ENCODE measurements around the gene NEUROD2. TPM values are rescaled to one million over a fixed set of nuclear protein-coding genes. Genes with fewer than 3 reads are reported as not detected.

NEUROD2 gene
- total RNA-seq, 1 donor from 2014 or later = not detected

DNA sequence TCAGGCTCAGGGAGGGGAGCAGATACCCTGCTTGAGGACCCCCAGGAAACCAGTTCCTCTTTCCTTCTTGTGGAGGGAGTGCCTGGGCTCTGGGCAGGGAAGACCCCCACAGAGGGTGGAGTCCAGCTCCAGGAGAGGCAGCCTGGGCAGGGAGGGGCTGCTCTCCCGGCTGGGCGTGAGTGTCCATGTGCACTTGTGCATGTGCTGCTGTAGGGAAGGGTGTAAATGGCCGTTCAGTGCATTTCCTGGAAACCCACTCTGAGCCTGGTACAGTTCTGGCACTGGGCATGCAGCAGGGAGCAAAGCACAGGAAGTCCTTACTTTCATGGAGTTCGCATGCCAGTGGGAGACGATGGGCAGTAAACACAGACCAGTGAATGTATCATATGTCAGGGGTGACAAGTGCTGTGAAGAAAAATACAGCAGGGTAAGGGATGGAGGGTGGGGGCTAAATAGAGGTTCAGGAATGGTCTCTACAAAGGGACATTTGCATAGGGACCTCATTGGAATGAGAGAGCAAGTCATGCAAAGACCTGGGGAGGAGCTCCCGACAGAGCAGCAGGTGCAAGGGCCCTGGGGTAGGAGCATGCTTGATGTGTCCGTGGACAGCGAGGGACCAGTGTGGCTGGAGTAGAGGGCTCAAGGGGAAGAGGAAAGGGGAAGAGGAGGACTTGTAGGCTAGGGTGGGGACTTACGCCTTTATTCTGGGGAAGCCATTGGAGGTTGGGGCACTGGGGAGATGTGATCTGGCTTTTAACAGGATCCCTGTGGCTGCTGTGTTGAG, 34.8 kb upstream of the NEUROD2 start:
- H3K27me3 ChIP-seq (ENCODE audit: control insufficient read depth, insufficient read depth, low read length) = no peaks in the 10 kb centered on the region
- no peak for DNase-seq (ENCODE audit: low read depth)
- no peaks in the 10 kb centered on the region for H3K36me3 ChIP-seq (ENCODE audit: control insufficient read depth, insufficient read depth, low read length)
- TF ChIP-seq, protein P1, sequence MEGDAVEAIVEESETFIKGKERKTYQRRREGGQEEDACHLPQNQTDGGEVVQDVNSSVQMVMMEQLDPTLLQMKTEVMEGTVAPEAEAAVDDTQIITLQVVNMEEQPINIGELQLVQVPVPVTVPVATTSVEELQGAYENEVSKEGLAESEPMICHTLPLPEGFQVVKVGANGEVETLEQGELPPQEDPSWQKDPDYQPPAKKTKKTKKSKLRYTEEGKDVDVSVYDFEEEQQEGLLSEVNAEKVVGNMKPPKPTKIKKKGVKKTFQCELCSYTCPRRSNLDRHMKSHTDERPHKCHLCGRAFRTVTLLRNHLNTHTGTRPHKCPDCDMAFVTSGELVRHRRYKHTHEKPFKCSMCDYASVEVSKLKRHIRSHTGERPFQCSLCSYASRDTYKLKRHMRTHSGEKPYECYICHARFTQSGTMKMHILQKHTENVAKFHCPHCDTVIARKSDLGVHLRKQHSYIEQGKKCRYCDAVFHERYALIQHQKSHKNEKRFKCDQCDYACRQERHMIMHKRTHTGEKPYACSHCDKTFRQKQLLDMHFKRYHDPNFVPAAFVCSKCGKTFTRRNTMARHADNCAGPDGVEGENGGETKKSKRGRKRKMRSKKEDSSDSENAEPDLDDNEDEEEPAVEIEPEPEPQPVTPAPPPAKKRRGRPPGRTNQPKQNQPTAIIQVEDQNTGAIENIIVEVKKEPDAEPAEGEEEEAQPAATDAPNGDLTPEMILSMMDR (IDR thresholded peaks at IDR 0.05; ENCODE audit: insufficient read depth, low read length, poor library complexity, severe bottlenecking) = no peak
- H3K4me3 ChIP-seq (ENCODE audit: low read depth, low read length) = no peak overlapping the region

- Histone ChIP-seq H3K4me3 (ENCODE audit: low read depth, low read length) (no peak overlapping the region), H3K27me3 (ENCODE audit: control insufficient read depth, insufficient read depth, low read length) (no peaks in the 10 kb centered on the region), H3K36me3 (ENCODE audit: control insufficient read depth, insufficient read depth, low read length) (no peaks in the 10 kb centered on the region)
- TF ChIP-seq, protein P1 (IDR thresholded peaks at IDR 0.05; ENCODE audit: insufficient read depth, low read length, poor library complexity, severe bottlenecking) = no peak
- no peak for DNase-seq (ENCODE audit: low read depth)
Measured at GRCh38 chr17:39641883-39642282, 34.2 kb upstream of the NEUROD2 start.

GRCh38 chr17:39641097-39641496, 33.4 kb upstream of the NEUROD2 start:
- TF ChIP-seq, protein P1 (IDR thresholded peaks at IDR 0.05; ENCODE audit: insufficient read depth, low read length, poor library complexity, severe bottlenecking) = no peak
- DNase-seq (ENCODE audit: low read depth) = no peak
- no peak overlapping the region for H3K4me3 ChIP-seq (ENCODE audit: low read depth, low read length)
- no peaks in the 10 kb centered on the region for H3K36me3 ChIP-seq (ENCODE audit: control insufficient read depth, insufficient read depth, low read length)
- H3K27me3 ChIP-seq (ENCODE audit: control insufficient read depth, insufficient read depth, low read length) = no peaks in the 10 kb centered on the region

GRCh38 chr17:39640591-39641031, 32.9 kb upstream of the NEUROD2 start:
- Histone ChIP-seq H3K36me3 (ENCODE audit: control insufficient read depth, insufficient read depth, low read length) (no peaks in the 10 kb centered on the region), H3K27me3 (ENCODE audit: control insufficient read depth, insufficient read depth, low read length) (no peaks in the 10 kb centered on the region), H3K4me3 (ENCODE audit: low read depth, low read length) (no peak overlapping the region)
- no peak for DNase-seq (ENCODE audit: low read depth)
- TF ChIP-seq, protein P1 (IDR thresholded peaks at IDR 0.05; ENCODE audit: insufficient read depth, low read length, poor library complexity, severe bottlenecking) = no peak

DNA sequence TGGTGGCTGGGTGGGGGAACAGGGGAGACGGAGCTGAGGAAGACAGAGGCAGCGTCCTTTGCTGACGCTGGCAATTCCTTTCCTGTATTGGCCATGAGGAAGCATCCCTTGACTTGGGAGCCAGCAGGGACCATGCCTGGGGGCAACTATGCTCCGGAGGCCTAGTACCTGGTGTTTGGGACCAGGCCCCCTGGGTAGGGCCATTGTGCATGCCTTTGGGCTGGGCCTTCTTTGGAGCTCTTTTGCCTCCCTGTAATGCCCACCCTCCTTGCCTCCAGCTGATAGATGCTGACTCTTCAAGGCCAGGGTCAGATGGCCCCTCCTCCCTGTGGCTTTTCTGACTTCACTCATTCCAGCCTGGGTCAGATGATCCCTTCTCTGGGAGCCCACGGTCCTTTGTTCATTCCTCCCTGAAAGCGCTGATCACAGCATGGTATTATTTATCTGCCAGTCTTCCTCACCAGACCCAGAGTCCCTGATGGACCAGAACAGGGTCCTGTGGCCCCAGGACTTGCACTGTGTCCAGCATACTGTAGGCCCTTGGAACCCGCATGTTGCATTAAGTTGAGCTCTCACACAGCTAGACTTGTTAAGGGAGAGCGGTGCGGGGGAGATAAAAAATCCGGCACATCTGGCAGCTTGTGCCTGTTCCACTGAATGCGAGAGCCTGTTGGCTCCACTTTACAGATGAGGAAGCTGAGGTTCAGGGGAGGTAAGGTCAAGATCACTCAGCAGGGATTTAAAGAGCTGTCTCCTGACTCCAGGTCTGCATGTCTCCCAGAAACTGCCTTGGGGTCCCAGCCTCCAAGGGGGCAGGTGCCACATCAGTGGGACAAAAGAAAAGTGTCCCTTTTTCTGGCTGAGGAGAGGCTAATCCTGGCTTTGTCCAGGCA, 32.1 kb upstream of the NEUROD2 start:
- no peak for DNase-seq (ENCODE audit: low read depth)
- H3K36me3 ChIP-seq (ENCODE audit: control insufficient read depth, insufficient read depth, low read length) = no peaks in the 10 kb centered on the region
- no peak overlapping the region for H3K4me3 ChIP-seq (ENCODE audit: low read depth, low read length)
- H3K27me3 ChIP-seq (ENCODE audit: control insufficient read depth, insufficient read depth, low read length) = no peaks in the 10 kb centered on the region
- TF ChIP-seq, protein P1 (IDR thresholded peaks at IDR 0.05; ENCODE audit: insufficient read depth, low read length, poor library complexity, severe bottlenecking) = no peak
